ENCODE data around the gene NPAS3.

GRCh38 chr14:33528655-33529054 is 590.0 kb downstream of the NPAS3 start:
- TF ChIP-seq, protein P1, sequence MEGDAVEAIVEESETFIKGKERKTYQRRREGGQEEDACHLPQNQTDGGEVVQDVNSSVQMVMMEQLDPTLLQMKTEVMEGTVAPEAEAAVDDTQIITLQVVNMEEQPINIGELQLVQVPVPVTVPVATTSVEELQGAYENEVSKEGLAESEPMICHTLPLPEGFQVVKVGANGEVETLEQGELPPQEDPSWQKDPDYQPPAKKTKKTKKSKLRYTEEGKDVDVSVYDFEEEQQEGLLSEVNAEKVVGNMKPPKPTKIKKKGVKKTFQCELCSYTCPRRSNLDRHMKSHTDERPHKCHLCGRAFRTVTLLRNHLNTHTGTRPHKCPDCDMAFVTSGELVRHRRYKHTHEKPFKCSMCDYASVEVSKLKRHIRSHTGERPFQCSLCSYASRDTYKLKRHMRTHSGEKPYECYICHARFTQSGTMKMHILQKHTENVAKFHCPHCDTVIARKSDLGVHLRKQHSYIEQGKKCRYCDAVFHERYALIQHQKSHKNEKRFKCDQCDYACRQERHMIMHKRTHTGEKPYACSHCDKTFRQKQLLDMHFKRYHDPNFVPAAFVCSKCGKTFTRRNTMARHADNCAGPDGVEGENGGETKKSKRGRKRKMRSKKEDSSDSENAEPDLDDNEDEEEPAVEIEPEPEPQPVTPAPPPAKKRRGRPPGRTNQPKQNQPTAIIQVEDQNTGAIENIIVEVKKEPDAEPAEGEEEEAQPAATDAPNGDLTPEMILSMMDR (IDR thresholded peaks at IDR 0.05) = no peak
- TF ChIP-seq EZH2 (IDR thresholded peaks at IDR 0.05) = no peak
